ENCODE data around the gene OTOS.

OTOS gene

GRCh38 chr2:240140511-240140910, at the start of gene OTOS:
Gene OTOS (minus strand): TSS chr2:240140658. CDS start chr2:240140326, 332 bp downstream.
- no peak within 1 kb of the TSS for H3K4me3 ChIP-seq (ENCODE audit: control insufficient read depth, low read depth, low read length)

GRCh38 chr2:240189686-240190085, 49.2 kb upstream of the OTOS start:
- DNase-seq (ENCODE audit: low read depth): no peak
- no peak for TF ChIP-seq CTCF (IDR thresholded peaks at IDR 0.05; ENCODE audit: control insufficient read depth, insufficient read depth, low read depth, low read length, missing control alignments)
- no peak overlapping the region for H3K4me3 ChIP-seq (ENCODE audit: control insufficient read depth, low read depth, low read length)

More at GRCh38 chr2:240140511-240140910, at the start of gene OTOS:
- TF ChIP-seq CTCF (IDR thresholded peaks at IDR 0.05; ENCODE audit: control insufficient read depth, insufficient read depth, low read depth, low read length, missing control alignments): no peak
- DNase-seq (ENCODE audit: low read depth): no peak

GRCh38 chr2:240187989-240188590, 47.6 kb upstream of the OTOS start:
- H3K4me3 ChIP-seq (ENCODE audit: control insufficient read depth, low read depth, low read length): no peak overlapping the region
- no peak for TF ChIP-seq CTCF (IDR thresholded peaks at IDR 0.05; ENCODE audit: control insufficient read depth, insufficient read depth, low read depth, low read length, missing control alignments)
- DNase-seq (ENCODE audit: low read depth): no peak

- DNase-seq (ENCODE audit: low read depth): no peak
- no peak for TF ChIP-seq CTCF (IDR thresholded peaks at IDR 0.05; ENCODE audit: control insufficient read depth, insufficient read depth, low read depth, low read length, missing control alignments)
- H3K4me3 ChIP-seq (ENCODE audit: control insufficient read depth, low read depth, low read length): no peak overlapping the region
These were observed 45.8 kb upstream of the OTOS start for GRCh38 chr2:240186191-240186725.

- no peak for TF ChIP-seq CTCF (IDR thresholded peaks at IDR 0.05; ENCODE audit: control insufficient read depth, insufficient read depth, low read depth, low read length, missing control alignments)
- DNase-seq (ENCODE audit: low read depth): no peak
- H3K4me3 ChIP-seq (ENCODE audit: control insufficient read depth, low read depth, low read length): no peak overlapping the region
These were observed 44.2 kb upstream of the OTOS start for GRCh38 chr2:240184656-240185055.

- no peak overlapping the region for H3K4me3 ChIP-seq (ENCODE audit: control insufficient read depth, low read depth, low read length)
- no peak for DNase-seq (ENCODE audit: low read depth)
- no peak for TF ChIP-seq CTCF (IDR thresholded peaks at IDR 0.05; ENCODE audit: control insufficient read depth, insufficient read depth, low read depth, low read length, missing control alignments)
These were observed 43.6 kb upstream of the OTOS start for GRCh38 chr2:240183875-240184590.

All from AG09309 (cell line).